H1 (cell line): ENCODE results near the gene VAV2. TPM values are rescaled to one million over a fixed set of nuclear protein-coding genes. Genes with fewer than 3 reads are reported as not detected.

ENCODE experiments used
- CTCF ChIA-PET: fragments of 300-600 bp; sonication (Branson Sonifier 250); formaldehyde crosslinking; loops from one replicate; lab custom pipeline; 2021; ENCODE audit not compliant: partially characterized antibody; lab: Charles Lee
- POLR2A ChIA-PET: fragments of 300-600 bp; sonication (Branson Sonifier 250); formaldehyde crosslinking; loops from one replicate; lab custom pipeline; 2021; ENCODE audit warnings: inconsistent platforms; ENCODE audit not compliant: partially characterized antibody; lab: Charles Lee
- DNase-seq, 2 experiments: peaks; one replicate each; pipeline versions ENCODE4 v3.0.0 to v3.0.0-alpha.2; 2010 to 2022; ENCODE audit warnings: low spot score in 2 of 2, low read depth in 1 of 2, mixed read lengths in 1 of 2
- FAIRE-seq: peaks from 2 replicates; lab custom pipeline; 2011; peaks lifted over from hg19 to GRCh38; lab: Jason Lieb, UNC
- H2AFZ ChIP-seq: 2 replicates; pipeline ENCODE4 v1.8.1; 2012; ENCODE audit warnings: low read length, inconsistent platforms
- H2AK5ac ChIP-seq: 2 replicates; pipeline ENCODE4 v1.6.1; 2013; ENCODE audit warnings: low read depth, low read length
- H2BK120ac ChIP-seq: replicated peaks from 2 replicates; pipeline ENCODE3; 2013; ENCODE audit warnings: low read depth, low read length, inconsistent platforms
- H2BK12ac ChIP-seq: 2 replicates; pipeline ENCODE4 v1.6.1; 2013; ENCODE audit warnings: low read depth, low read length
- H2BK15ac ChIP-seq: 2 replicates; pipeline ENCODE4 v1.6.1; 2013; ENCODE audit warnings: low read length
- H2BK20ac ChIP-seq: 2 replicates; pipeline ENCODE4 v1.6.1; 2013; ENCODE audit warnings: low read length
- H2BK5ac ChIP-seq: 2 replicates; pipeline ENCODE4 v1.6.1; 2013; ENCODE audit warnings: low read depth, low read length
- H3K14ac ChIP-seq: 2 replicates; pipeline ENCODE4 v1.6.1; 2013; ENCODE audit warnings: inconsistent platforms; ENCODE audit not compliant: insufficient read length
- H3K18ac ChIP-seq: 2 replicates; pipeline ENCODE4 v1.6.1; 2013; ENCODE audit warnings: low read length; ENCODE audit errors: extremely low read depth
- H3K23ac ChIP-seq: 2 replicates; pipeline ENCODE4 v1.6.1; 2013; ENCODE audit warnings: inconsistent platforms; ENCODE audit not compliant: insufficient read length
- H3K23me2 ChIP-seq: 2 replicates; pipeline ENCODE4 v1.6.1; 2013; ENCODE audit warnings: low read depth, low read length
- H3K27ac ChIP-seq: 2 replicates; pipeline ENCODE4 v1.6.1; 2011; ENCODE audit warnings: low read depth, low read length, inconsistent platforms
- H3K27me3 ChIP-seq, 4 experiments: replicated peaks in 1 of 4; 1 replicate in 1 of 4; 2 replicates in 3 of 4; pipeline versions ENCODE4 v1.6.1 to v1.8.1; 2011 to 2013; ENCODE audit warnings: low read length in 3 of 4, mild to moderate bottlenecking in 3 of 4, inconsistent platforms in 2 of 4, mixed read lengths in 2 of 4, moderate library complexity in 1 of 4; ENCODE audit not compliant: control insufficient read depth in 3 of 4, insufficient read depth in 3 of 4; ENCODE audit errors: extremely low read depth in 1 of 4
- H3K36me3 ChIP-seq, 4 experiments: 2 replicates each; pipeline versions ENCODE4 v1.6.1 to v1.8.1; 2011 to 2013; ENCODE audit warnings: mild to moderate bottlenecking in 4 of 4, low read length in 3 of 4, moderate library complexity in 2 of 4, control low read depth in 1 of 4, inconsistent platforms in 1 of 4; ENCODE audit not compliant: insufficient read depth in 4 of 4, control insufficient read depth in 2 of 4
- H3K4ac ChIP-seq: replicated peaks from 2 replicates; pipeline ENCODE3; 2013; ENCODE audit warnings: low read length, low read depth, mixed read lengths, inconsistent platforms; ENCODE audit not compliant: insufficient read length
- H3K4me1 ChIP-seq, 4 experiments: replicated peaks in 1 of 4; 1 replicate in 1 of 4; 2 replicates in 3 of 4; pipeline versions ENCODE4 v1.6.1 to v1.8.1; 2011 to 2013; ENCODE audit warnings: low read length in 3 of 4, inconsistent platforms in 2 of 4, mixed read lengths in 1 of 4; ENCODE audit not compliant: insufficient read depth in 4 of 4, control insufficient read depth in 3 of 4
- H3K4me2 ChIP-seq, 2 experiments: 2 replicates each; pipeline versions ENCODE4 v1.6.1 to v1.8.1; 2011 to 2013; ENCODE audit warnings: low read depth in 2 of 2, low read length in 2 of 2, control low read depth in 1 of 2, inconsistent platforms in 1 of 2, mild to moderate bottlenecking in 1 of 2; ENCODE audit not compliant: insufficient read depth in 1 of 2
- H3K4me3 ChIP-seq, 4 experiments: fragments of 200-600, 300-600 bp in 1 of 4; sonication (generic), shearing (Covaris generic), sonication (Bioruptor Twin) in 1 of 4; 2 replicates each; pipeline versions ENCODE4 v1.5.1 to v1.8.1; 2011 to 2016; ENCODE audit warnings: low read length in 4 of 4, low read depth in 3 of 4, control low read depth in 2 of 4, inconsistent platforms in 2 of 4, mild to moderate bottlenecking in 2 of 4, mixed read lengths in 1 of 4, moderate library complexity in 1 of 4; ENCODE audit not compliant: insufficient read depth in 2 of 4; ENCODE audit errors: extremely low read depth in 1 of 4
- H3K56ac ChIP-seq: replicated peaks from 2 replicates; pipeline ENCODE3; 2013; ENCODE audit warnings: low read depth, mild to moderate bottlenecking, mixed read lengths, low read length, inconsistent platforms; ENCODE audit not compliant: insufficient read length
- H3K79me1 ChIP-seq: 2 replicates; pipeline ENCODE4 v1.6.1; 2013; ENCODE audit warnings: low read depth, low read length, control low read depth
- H3K79me2 ChIP-seq, 2 experiments: 2 replicates each; pipeline versions ENCODE4 v1.6.1 to v1.8.1; 2012 to 2013; ENCODE audit warnings: low read length in 2 of 2, mild to moderate bottlenecking in 2 of 2, inconsistent platforms in 1 of 2; ENCODE audit not compliant: insufficient read depth in 2 of 2, control insufficient read depth in 1 of 2
- H3K9ac ChIP-seq, 4 experiments: replicated peaks in 1 of 4; 1 replicate in 1 of 4; 2 replicates in 3 of 4; pipeline versions ENCODE4 v1.6.1 to v1.8.1; 2011 to 2013; ENCODE audit warnings: low read depth in 3 of 4, low read length in 3 of 4, control low read depth in 2 of 4, mild to moderate bottlenecking in 2 of 4, moderate library complexity in 2 of 4, inconsistent platforms in 1 of 4; ENCODE audit errors: extremely low read depth in 1 of 4
- H3K9me3 ChIP-seq, 2 experiments: 2 replicates each; pipeline versions ENCODE4 v1.6.1 to v1.8.1; 2012 to 2013; ENCODE audit warnings: mild to moderate bottlenecking in 2 of 2, moderate library complexity in 2 of 2, control low read depth in 1 of 2, inconsistent platforms in 1 of 2, low read depth in 1 of 2, low read length in 1 of 2, mixed read lengths in 1 of 2; ENCODE audit not compliant: insufficient read depth in 2 of 2
- H4K20me1 ChIP-seq, 2 experiments: replicated peaks in 1 of 2; 2 replicates each; pipeline versions ENCODE3 to v1.8.1; 2011 to 2013; ENCODE audit warnings: inconsistent platforms in 2 of 2, low read length in 2 of 2, mild to moderate bottlenecking in 1 of 2; ENCODE audit not compliant: insufficient read depth in 2 of 2, control insufficient read depth in 1 of 2
- H4K5ac ChIP-seq: 2 replicates; pipeline ENCODE4 v1.6.1; 2013; ENCODE audit warnings: low read length, low read depth, mixed read lengths, inconsistent platforms; ENCODE audit not compliant: insufficient read length
- H4K8ac ChIP-seq: 2 replicates; pipeline ENCODE4 v1.8.0; 2013; ENCODE audit warnings: mild to moderate bottlenecking, moderate library complexity, low read length, inconsistent platforms; ENCODE audit not compliant: insufficient read depth; ENCODE audit errors: extremely low read depth
- H4K91ac ChIP-seq: replicated peaks from 2 replicates; pipeline ENCODE3; 2013; ENCODE audit warnings: low read length, mixed read lengths, inconsistent platforms; ENCODE audit not compliant: insufficient read length
- CHD2 ChIP-seq: IDR thresholded peaks from 2 replicates; pipeline ENCODE4 v1.6.1; 2012; ENCODE audit warnings: low read length, improper control_type of control experiment
- WGBS, 2 experiments: shearing (Covaris generic) in 1 of 2; methylation state at CpG; one replicate each; pipeline versions ENCODE4 v1.1.6 to v1.1.7; 2013 to 2015; ENCODE audit warnings: low lambda C conversion rate in 2 of 2, mixed read lengths in 2 of 2, inconsistent platforms in 1 of 2, low coverage in 1 of 2, missing lambda C conversion rate in 1 of 2; ENCODE audit not compliant: insufficient replicate concordance in 2 of 2, insufficient coverage in 1 of 2, insufficient read length in 1 of 2; ENCODE audit errors: extremely low coverage in 1 of 2, missing lambda C conversion rate in 1 of 2; 5-methylcytosine and 5-hydroxymethylcytosine counted together
- polyA plus RNA-seq, 7 experiments: library from polyadenylated mRNA; depleted of rRNA in 3 of 7; stranded (reverse) in 5 of 7; unstranded in 2 of 7; fragments of >200 nt in 5 of 7; fragments of 200-250 nt in 2 of 7; gene quantifications; 1 replicate in 5 of 7; 2 replicates in 1 of 7; 4 replicates in 1 of 7; pipeline versions ENCODE4 v1.2.1 to v1.2.3, GENCODE V29; 2011 to 2013; ENCODE audit warnings: missing spikeins in 2 of 7, mixed read lengths in 2 of 7
- total RNA-seq: library from RNA; stranded (reverse); fragmentation: NEBNext Ultra II Directional; extraction: Animal tissue kit (Norgen Biotek cat#: 25700); gene quantifications from 2 replicates; pipeline ENCODE4 v1.2.1, GENCODE V29; 2021

Gene VAV2
- total and polyA plus RNA-seq, 2 of the 8 experiments (the other 6 are each of a cell fraction or from before 2014, with no cell fraction given): 13.6 to 37.6 TPM

- Histone ChIP-seq H3K79me1 (peaks cover 2% of the 10 kb centered on the region; the same call in 1 of the 2 replicates), H3K4ac (no peak overlapping the region), H3K9me3 (no peaks in the 10 kb centered on the region), H3K56ac (no peak overlapping the region), H3K23ac (no peak overlapping the region), H2AK5ac (no peak overlapping the region), H3K18ac (no peak overlapping the region), H3K4me3 (no peak overlapping the region), H4K5ac (no peak overlapping the region), H2BK15ac (no peak overlapping the region), H4K20me1 (peaks cover 3 to 28% of the 10 kb centered on the region in 2 experiments), H3K4me2 (no peak overlapping the region), H2BK5ac (no peak overlapping the region), H3K9ac (no peak overlapping the region), H3K36me3 (peaks cover 0 to 4% (median 1%) of the 10 kb centered on the region in 4 experiments; a peak in 3 of 8 replicates), H3K27me3 (no peaks in the 10 kb centered on the region), H3K27ac (no peak overlapping the region), H4K8ac (peak overlapping the region; percentile 20; the same call in 1 of the 2 replicates), H2BK20ac (no peak overlapping the region), H3K23me2 (peaks cover 14% of the 10 kb centered on the region; the same call in 1 of the 2 replicates), H2BK120ac (no peak overlapping the region), H4K91ac (no peak overlapping the region), H2BK12ac (no peak overlapping the region), H3K79me2 (peaks cover 0 to 27% of the 10 kb centered on the region in 2 experiments; a peak in 3 of 4 replicates), H3K14ac (no peak overlapping the region), H3K4me1 (peaks cover 0 to 5% (median 2%) of the 10 kb centered on the region in 4 experiments; a peak in 2 of 7 replicates), H2AFZ (no peak overlapping the region)
- POLR2A ChIA-PET: no interaction called here
- FAIRE-seq (no peak), DNase-seq (no peak)
- 90% methylated on average over 7 of the region's 10 CpGs; no CpG with 5 or more reads in 1 of the 2 experiments for WGBS, 2 experiments
- no peak for TF ChIP-seq CHD2
- CTCF ChIA-PET: no interaction called here
Measured at GRCh38 chr9:133938086-133938485, 54.0 kb downstream of the VAV2 start.
